ENCODE data around the gene EXOC1.

DNA sequence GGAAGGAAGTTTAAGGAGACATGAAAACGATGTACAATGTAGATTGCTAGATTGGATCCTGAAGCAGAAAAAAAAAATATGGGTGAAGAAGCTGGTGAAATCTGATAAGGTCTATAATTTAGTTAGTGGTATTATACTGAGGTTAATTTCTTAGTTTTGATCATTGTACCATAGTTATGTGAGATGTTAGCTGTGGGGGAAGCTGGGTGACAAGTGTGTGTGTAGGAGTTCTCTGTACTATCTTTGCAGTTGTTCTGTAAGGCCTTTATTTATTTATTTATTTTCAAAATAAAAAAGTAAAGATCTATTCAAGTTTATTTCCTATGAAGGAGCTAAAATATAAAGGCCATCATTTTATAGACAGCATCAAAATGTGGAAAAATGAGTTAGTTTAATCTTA is 12.5 kb upstream of the EXOC1 start:
- TF ChIP-seq TAF1 (IDR thresholded peaks at IDR 0.05; ENCODE audit: borderline replicate concordance, low read depth, low read length) (no peak), RAD21 (IDR thresholded peaks at IDR 0.05; ENCODE audit: insufficient read depth, low read depth, low read length) (no peak), SP1 (IDR thresholded peaks at IDR 0.05; ENCODE audit: low read depth, low read length) (no peak), PAX5 (IDR thresholded peaks at IDR 0.05; ENCODE audit: borderline replicate concordance, low read depth, low read length) (no peak)
- TF ChIP-seq, protein P1, sequence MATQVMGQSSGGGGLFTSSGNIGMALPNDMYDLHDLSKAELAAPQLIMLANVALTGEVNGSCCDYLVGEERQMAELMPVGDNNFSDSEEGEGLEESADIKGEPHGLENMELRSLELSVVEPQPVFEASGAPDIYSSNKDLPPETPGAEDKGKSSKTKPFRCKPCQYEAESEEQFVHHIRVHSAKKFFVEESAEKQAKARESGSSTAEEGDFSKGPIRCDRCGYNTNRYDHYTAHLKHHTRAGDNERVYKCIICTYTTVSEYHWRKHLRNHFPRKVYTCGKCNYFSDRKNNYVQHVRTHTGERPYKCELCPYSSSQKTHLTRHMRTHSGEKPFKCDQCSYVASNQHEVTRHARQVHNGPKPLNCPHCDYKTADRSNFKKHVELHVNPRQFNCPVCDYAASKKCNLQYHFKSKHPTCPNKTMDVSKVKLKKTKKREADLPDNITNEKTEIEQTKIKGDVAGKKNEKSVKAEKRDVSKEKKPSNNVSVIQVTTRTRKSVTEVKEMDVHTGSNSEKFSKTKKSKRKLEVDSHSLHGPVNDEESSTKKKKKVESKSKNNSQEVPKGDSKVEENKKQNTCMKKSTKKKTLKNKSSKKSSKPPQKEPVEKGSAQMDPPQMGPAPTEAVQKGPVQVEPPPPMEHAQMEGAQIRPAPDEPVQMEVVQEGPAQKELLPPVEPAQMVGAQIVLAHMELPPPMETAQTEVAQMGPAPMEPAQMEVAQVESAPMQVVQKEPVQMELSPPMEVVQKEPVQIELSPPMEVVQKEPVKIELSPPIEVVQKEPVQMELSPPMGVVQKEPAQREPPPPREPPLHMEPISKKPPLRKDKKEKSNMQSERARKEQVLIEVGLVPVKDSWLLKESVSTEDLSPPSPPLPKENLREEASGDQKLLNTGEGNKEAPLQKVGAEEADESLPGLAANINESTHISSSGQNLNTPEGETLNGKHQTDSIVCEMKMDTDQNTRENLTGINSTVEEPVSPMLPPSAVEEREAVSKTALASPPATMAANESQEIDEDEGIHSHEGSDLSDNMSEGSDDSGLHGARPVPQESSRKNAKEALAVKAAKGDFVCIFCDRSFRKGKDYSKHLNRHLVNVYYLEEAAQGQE (IDR thresholded peaks at IDR 0.05; ENCODE audit: low read depth, low read length): no peak

Data from GM12878 (cell line).